GM12878 (cell line): Measurements from ENCODE around the gene ZCCHC24. TPM values are rescaled to one million over a fixed set of nuclear protein-coding genes. Genes with fewer than 3 reads are reported as not detected.

Experiments
- ATAC-seq: fragments of 200-7000 bp; cut with Tn5 transposase; 3 replicates; pipeline ENCODE4 v1.9.1; 2020; ENCODE audit warnings: mild to moderate bottlenecking, moderate library complexity
- BruUV-seq: library from RNA; stranded (reverse); fragments of 400-500 nt; replicated peaks from 2 replicates; lab custom pipeline; 2021; lab: Mats Ljungman, UMichigan
- CTCF ChIA-PET: fragments of 300-600 bp; sonication (Branson Sonifier 250); formaldehyde crosslinking; extraction: SDS; loops from one replicate; lab custom pipeline; 2021; ENCODE audit warnings: inconsistent platforms; lab: Yijun Ruan, JAX
- POLR2A ChIA-PET: fragments of 350-600 bp; formaldehyde crosslinking; extraction: SDS; loops from one replicate; lab custom pipeline; 2021; ENCODE audit warnings: inconsistent platforms; lab: Charles Lee
- RAD21 ChIA-PET: fragments of 300-600 bp; sonication (Branson Sonifier 250); formaldehyde crosslinking; loops from one replicate; lab custom pipeline; 2023; ENCODE audit warnings: antibody characterized with exemption; ENCODE audit not compliant: unreplicated experiment; lab: Charles Lee
- SMC1A ChIA-PET: fragments of 300-600 bp; sonication (Branson Sonifier 250); formaldehyde crosslinking; loops from one replicate; lab custom pipeline; 2023; ENCODE audit not compliant: unreplicated experiment, uncharacterized antibody; lab: Charles Lee
- DNase-seq: peaks from one replicate; pipeline ENCODE4 v3.0.0-alpha.2; 2011; ENCODE audit warnings: low read depth, low spot score
- FAIRE-seq: peaks from 3 replicates; lab custom pipeline; 2011; peaks lifted over from hg19 to GRCh38; lab: Jason Lieb, UNC
- H2AFZ ChIP-seq: 2 replicates; pipeline ENCODE4 v1.6.0; 2011; ENCODE audit warnings: low read depth, low read length, control low read depth; ENCODE audit not compliant: control insufficient read depth
- H3K27ac ChIP-seq: 2 replicates; pipeline ENCODE4 v1.5.1; 2011; ENCODE audit warnings: control low read depth; ENCODE audit not compliant: control insufficient read depth, insufficient read depth
- H3K27me3 ChIP-seq, 2 experiments: replicated peaks in 1 of 2; 2 replicates each; pipeline versions ENCODE4 v1.6.0 to v1.6.1; 2011; ENCODE audit warnings: low read length in 1 of 2; ENCODE audit not compliant: control insufficient read depth in 2 of 2, insufficient read depth in 2 of 2
- H3K36me3 ChIP-seq, 2 experiments: 2 replicates each; pipeline ENCODE4 v1.5.1; 2011; ENCODE audit warnings: low read length in 1 of 2; ENCODE audit not compliant: control insufficient read depth in 2 of 2, insufficient read depth in 2 of 2
- H3K4me1 ChIP-seq: 2 replicates; pipeline ENCODE4 v1.6.1; 2011; ENCODE audit warnings: mild to moderate bottlenecking, low read length, moderate library complexity, mixed read lengths; ENCODE audit not compliant: control insufficient read depth, insufficient read depth
- H3K4me2 ChIP-seq: 2 replicates; pipeline ENCODE4 v1.6.0; 2011; ENCODE audit warnings: control low read depth; ENCODE audit not compliant: control insufficient read depth, insufficient read depth
- H3K4me3 ChIP-seq: fragments of 200-600 bp; sonication (generic); 2 replicates; pipeline ENCODE4 v1.5.1; 2016
- H3K79me2 ChIP-seq: 2 replicates; pipeline ENCODE4 v1.6.0; 2011; ENCODE audit warnings: low read length; ENCODE audit not compliant: control insufficient read depth, insufficient read depth
- H3K9ac ChIP-seq: 2 replicates; pipeline ENCODE4 v1.8.0; 2011; ENCODE audit warnings: low read length, control low read depth, mixed read lengths; ENCODE audit not compliant: control insufficient read depth, insufficient read depth
- H3K9me3 ChIP-seq: replicated peaks from 3 replicates; pipeline ENCODE4 v1.5.1; 2011; ENCODE audit warnings: mild to moderate bottlenecking, low read length; ENCODE audit not compliant: control insufficient read depth, insufficient read depth
- H4K20me1 ChIP-seq: 2 replicates; pipeline ENCODE4 v1.6.0; 2011; ENCODE audit not compliant: control insufficient read depth, insufficient read depth
- ATF3 ChIP-seq: IDR thresholded peaks from 2 replicates; pipeline ENCODE4 v1.6.1; 2011; ENCODE audit warnings: low read depth, mild to moderate bottlenecking, low read length, moderate library complexity, borderline replicate concordance; ENCODE audit errors: extremely low read depth
- CEBPB ChIP-seq, 2 experiments: fragments of 150-350 bp in 1 of 2; IDR thresholded peaks; 2 replicates each; pipeline ENCODE4 v1.6.1; 2012 to 2014; ENCODE audit warnings: low read depth in 2 of 2, low read length in 2 of 2, borderline replicate concordance in 1 of 2, inconsistent platforms in 1 of 2
- EED ChIP-seq: sonication (generic); IDR thresholded peaks from 2 replicates; pipeline ENCODE4 v1.6.1; 2016; ENCODE audit warnings: antibody characterized with exemption, low read depth
- EGR1 ChIP-seq, 2 experiments: IDR thresholded peaks; 1 replicate in 1 of 2; 2 replicates in 1 of 2; pipeline ENCODE4 v1.6.1; 2011 to 2012; ENCODE audit warnings: low read depth in 2 of 2, low read length in 2 of 2, borderline replicate concordance in 1 of 2, mild to moderate bottlenecking in 1 of 2, moderate library complexity in 1 of 2
- EZH2 ChIP-seq: IDR thresholded peaks from 2 replicates; pipeline ENCODE4 v1.6.1; 2012; ENCODE audit warnings: low read depth, mild to moderate bottlenecking, control low read depth, inconsistent platforms, low read length, borderline replicate concordance; ENCODE audit not compliant: control insufficient read depth
- FOS ChIP-seq: IDR thresholded peaks from 3 replicates; pipeline ENCODE4 v1.6.1; 2011; ENCODE audit warnings: borderline replicate concordance; ENCODE audit not compliant: insufficient read length; ENCODE audit errors: extremely low read depth
- JUND ChIP-seq: IDR thresholded peaks from 2 replicates; pipeline ENCODE4 v1.6.1; 2012; ENCODE audit warnings: low read depth, mild to moderate bottlenecking, low read length, improper control_type of control experiment, moderate library complexity
- NFYA ChIP-seq: IDR thresholded peaks from 2 replicates; pipeline ENCODE4 v1.6.1; 2011; ENCODE audit warnings: low read depth, mild to moderate bottlenecking, low read length, improper control_type of control experiment, borderline replicate concordance
- SREBF2 ChIP-seq: IDR thresholded peaks from 2 replicates; pipeline ENCODE4 v1.6.1; 2012; ENCODE audit warnings: mild to moderate bottlenecking, low read length
- USF1 ChIP-seq: IDR thresholded peaks from 2 replicates; pipeline ENCODE4 v1.6.1; 2011; ENCODE audit warnings: borderline replicate concordance, low read depth, mild to moderate bottlenecking, moderate library complexity, mixed read lengths, low read length; ENCODE audit not compliant: insufficient read depth; ENCODE audit errors: extremely low read length
- ZSCAN29 ChIP-seq: fragments of 450-650 bp; IDR thresholded peaks from 2 replicates; pipeline ENCODE4 v1.6.1; 2017; ENCODE audit warnings: mild to moderate bottlenecking, moderate library complexity
- ZZZ3 ChIP-seq: IDR thresholded peaks from 2 replicates; pipeline ENCODE4 v1.6.1; 2011; ENCODE audit warnings: low read depth; ENCODE audit not compliant: control insufficient read depth, insufficient read length
- WGBS: methylation state at CpG from one replicate; pipeline ENCODE4 v1.1.6; 2016; ENCODE audit warnings: low lambda C conversion rate; ENCODE audit not compliant: insufficient replicate concordance, insufficient coverage; ENCODE audit errors: missing lambda C conversion rate; 5-methylcytosine and 5-hydroxymethylcytosine counted together
- in situ Hi-C: fragments of 300-500 bp; cut with MboI; formaldehyde crosslinking; loops from 9 replicates; pipeline ENCODE4 v1.14.3; 2018; ENCODE audit warnings: mixed read lengths
- intact Hi-C: fragments of 100-400 bp; cut with micrococcal nuclease; formaldehyde crosslinking; loops from one replicate; pipeline ENCODE4 v1.14.2; 2022; ENCODE audit not compliant: unreplicated experiment
- polyA plus RNA-seq, 11 experiments: library from polyadenylated mRNA; depleted of rRNA in 4 of 11; unstranded in 6 of 11; stranded (reverse) in 5 of 11; fragments of >200 nt; fragmentation: Nextera tagmentation in 4 of 11; fragmentation: Illumina TruSeq in 1 of 11; extraction: Ambion mirVana in 4 of 11; extraction: Trizol in 1 of 11; gene quantifications; 1 replicate in 1 of 11; 2 replicates in 10 of 11; pipeline versions ENCODE4 v1.2.1 to v1.2.3, GENCODE V29; 2011 to 2016; ENCODE audit warnings: inconsistent platforms in 2 of 11, missing spikeins in 2 of 11, low read depth in 1 of 11
- total RNA-seq, 4 experiments: library from RNA; depleted of rRNA in 3 of 4; stranded (reverse); fragments of >200 nt in 3 of 4; fragmentation: Illumina TruSeq in 1 of 4; extraction: Trizol in 1 of 4; gene quantifications; 2 replicates each; pipeline versions ENCODE4 v1.2.1 to v1.2.3, GENCODE V29; 2013 to 2021
- TF ChIP-seq, protein P1 (sequence below): IDR thresholded peaks from 2 replicates; pipeline ENCODE4 v1.6.1; 2012; ENCODE audit warnings: low read depth, low read length, improper control_type of control experiment
- TF ChIP-seq, protein P2 (sequence below): fragments of 150-350 bp; IDR thresholded peaks from 2 replicates; pipeline ENCODE4 v1.6.1; 2014; ENCODE audit warnings: mild to moderate bottlenecking, low read depth, low read length

Gene ZCCHC24
- total and polyA plus RNA-seq, 10 of the 15 experiments (the other 5 are each of a cell fraction or from before 2014, with no cell fraction given) = 0.02 to 0.62 (median 0.04) TPM; not detected in 4

- ATAC-seq = no peak
- no peak overlapping the region for H3K27ac ChIP-seq
- no peaks in the 10 kb centered on the region for H3K4me1 ChIP-seq
- no peaks in the 10 kb centered on the region for H3K79me2 ChIP-seq
- H3K4me2 ChIP-seq = no peak overlapping the region
- H2AFZ ChIP-seq = no peak overlapping the region
- H4K20me1 ChIP-seq = no peaks in the 10 kb centered on the region
- no peaks in the 10 kb centered on the region for H3K27me3 ChIP-seq
- no peaks in the 10 kb centered on the region for H3K36me3 ChIP-seq
- SMC1A ChIA-PET = no interaction called here
- in situ Hi-C loops (no loop called here), intact Hi-C loops (no loop called here)
- POLR2A ChIA-PET = no interaction called here
- no TSS peak for BruUV-seq
- no peak for DNase-seq
- H3K4me3 ChIP-seq = no peak overlapping the region
- 54% methylated on average over 7 of the region's 7 CpGs for WGBS
- H3K9me3 ChIP-seq = no peaks in the 10 kb centered on the region
- no peak for FAIRE-seq
- RAD21 ChIA-PET = no interaction called here
- CTCF ChIA-PET = interaction anchor here (1.2 to 3.6 kb wide), 2 partner anchors 9 to 98 kb away, joined by 3 to 14 read pairs; no protein-coding TSS in a partner anchor
- no peak overlapping the region for H3K9ac ChIP-seq
- TF ChIP-seq ZZZ3 = no peak
- TF ChIP-seq USF1 = no peak
- TF ChIP-seq NFYA = no peak
- no peak for TF ChIP-seq EZH2
- no peak for TF ChIP-seq JUND
- no peak for TF ChIP-seq CEBPB (IDR thresholded peaks at IDR 0.05; ENCODE audit: borderline replicate concordance in 1 of 2, low read depth in 2 of 2, low read length in 2 of 2)
- TF ChIP-seq SREBF2 = no peak
- no peak for TF ChIP-seq EGR1 (IDR thresholded peaks at IDR 0.05; ENCODE audit: borderline replicate concordance in 1 of 2, low read depth in 2 of 2, low read length in 2 of 2)
- TF ChIP-seq EED = no peak
- TF ChIP-seq, protein P1, sequence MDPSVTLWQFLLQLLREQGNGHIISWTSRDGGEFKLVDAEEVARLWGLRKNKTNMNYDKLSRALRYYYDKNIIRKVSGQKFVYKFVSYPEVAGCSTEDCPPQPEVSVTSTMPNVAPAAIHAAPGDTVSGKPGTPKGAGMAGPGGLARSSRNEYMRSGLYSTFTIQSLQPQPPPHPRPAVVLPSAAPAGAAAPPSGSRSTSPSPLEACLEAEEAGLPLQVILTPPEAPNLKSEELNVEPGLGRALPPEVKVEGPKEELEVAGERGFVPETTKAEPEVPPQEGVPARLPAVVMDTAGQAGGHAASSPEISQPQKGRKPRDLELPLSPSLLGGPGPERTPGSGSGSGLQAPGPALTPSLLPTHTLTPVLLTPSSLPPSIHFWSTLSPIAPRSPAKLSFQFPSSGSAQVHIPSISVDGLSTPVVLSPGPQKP = no peak
- TF ChIP-seq ATF3 = no peak
- no peak for TF ChIP-seq ZSCAN29
- TF ChIP-seq, protein P2, sequence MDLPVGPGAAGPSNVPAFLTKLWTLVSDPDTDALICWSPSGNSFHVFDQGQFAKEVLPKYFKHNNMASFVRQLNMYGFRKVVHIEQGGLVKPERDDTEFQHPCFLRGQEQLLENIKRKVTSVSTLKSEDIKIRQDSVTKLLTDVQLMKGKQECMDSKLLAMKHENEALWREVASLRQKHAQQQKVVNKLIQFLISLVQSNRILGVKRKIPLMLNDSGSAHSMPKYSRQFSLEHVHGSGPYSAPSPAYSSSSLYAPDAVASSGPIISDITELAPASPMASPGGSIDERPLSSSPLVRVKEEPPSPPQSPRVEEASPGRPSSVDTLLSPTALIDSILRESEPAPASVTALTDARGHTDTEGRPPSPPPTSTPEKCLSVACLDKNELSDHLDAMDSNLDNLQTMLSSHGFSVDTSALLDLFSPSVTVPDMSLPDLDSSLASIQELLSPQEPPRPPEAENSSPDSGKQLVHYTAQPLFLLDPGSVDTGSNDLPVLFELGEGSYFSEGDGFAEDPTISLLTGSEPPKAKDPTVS = no peak
- no peak for TF ChIP-seq FOS
Observed at GRCh38 chr10:79472449-79472848, 27.0 kb upstream of the ZCCHC24 start.
